GM21825 (cell line): ENCODE data around the gene GRIK3.

ENCODE experiments used
- ATAC-seq: cut with Tn5 transposase; IDR thresholded peaks from one replicate; pipeline ENCODE4 v1.9.1; 2021; ENCODE audit warnings: mild to moderate bottlenecking, moderate library complexity; ENCODE audit not compliant: unreplicated experiment

GRIK3 gene

GRCh38 chr1:36835696-36836095, 198.6 kb downstream of the GRIK3 start:
- no peak for ATAC-seq

- no peak for ATAC-seq
These were observed 199.2 kb downstream of the GRIK3 start for GRCh38 chr1:36835017-36835695.

- no peak for ATAC-seq
These were observed 199.7 kb downstream of the GRIK3 start for GRCh38 chr1:36834586-36834985.

GRCh38 chr1:36831186-36831810, 203.0 kb downstream of the GRIK3 start:
- no peak for ATAC-seq

GRCh38 chr1:36829961-36830360, 204.4 kb downstream of the GRIK3 start:
- no peak for ATAC-seq

GRCh38 chr1:36829066-36829465, 205.2 kb downstream of the GRIK3 start:
- ATAC-seq, result no peak

- ATAC-seq, result no peak
These were observed 209.1 kb downstream of the GRIK3 start for GRCh38 chr1:36825226-36825625.

- ATAC-seq, result no peak
These were observed 209.9 kb downstream of the GRIK3 start for GRCh38 chr1:36824390-36824861.

GRCh38 chr1:36822648-36823047, 211.7 kb downstream of the GRIK3 start:
- no peak for ATAC-seq

- ATAC-seq, result no peak
These were observed 212.9 kb downstream of the GRIK3 start for GRCh38 chr1:36821386-36821785.

GRCh38 chr1:36818771-36819170, 215.5 kb downstream of the GRIK3 start:
- ATAC-seq, result no peak

- ATAC-seq, result no peak
These were observed 218.0 kb downstream of the GRIK3 start for GRCh38 chr1:36816348-36816747.

- no peak for ATAC-seq
These were observed 219.5 kb downstream of the GRIK3 start for GRCh38 chr1:36814774-36815173.

GRCh38 chr1:36814083-36814482, 220.2 kb downstream of the GRIK3 start:
- ATAC-seq, result no peak

- no peak for ATAC-seq
These were observed 227.1 kb downstream of the GRIK3 start for GRCh38 chr1:36807262-36807661.

GRCh38 chr1:36805979-36806640, 228.2 kb downstream of the GRIK3 start:
- no peak for ATAC-seq

- no peak for ATAC-seq
These were observed 229.5 kb downstream of the GRIK3 start for GRCh38 chr1:36804669-36805314.

- no peak for ATAC-seq
These were observed 230.3 kb downstream of the GRIK3 start for GRCh38 chr1:36803868-36804570.

- no peak for ATAC-seq
These were observed 232.3 kb downstream of the GRIK3 start for GRCh38 chr1:36802018-36802417.

- no peak for ATAC-seq
These were observed 236.6 kb downstream of the GRIK3 start for GRCh38 chr1:36797761-36798160.

GRCh38 chr1:36796733-36797132, 237.6 kb downstream of the GRIK3 start:
- no peak for ATAC-seq
